ENCODE results near the gene PDPK1.

GRCh38 chr16:2498531-2499253, 39.1 kb upstream of the PDPK1 start:
- TF ChIP-seq CTCF (IDR thresholded peaks at IDR 0.05) (no peak), POLR2A (IDR thresholded peaks at IDR 0.05) (no peak)

Measured in tibial nerve (tissue), 3 donors.